HG02623 (cell line): ENCODE measurements around the gene PACSIN2.

Source experiments
- ATAC-seq: cut with Tn5 transposase; IDR thresholded peaks from one replicate; pipeline ENCODE4 v1.9.1; 2021; ENCODE audit warnings: moderate library complexity; ENCODE audit not compliant: unreplicated experiment

Gene PACSIN2

GRCh38 chr22:42868751-42869251, 146.1 kb downstream of the PACSIN2 start:
- no peak for ATAC-seq

GRCh38 chr22:42866100-42866499, 148.8 kb downstream of the PACSIN2 start:
- ATAC-seq: no peak

GRCh38 chr22:42865536-42865935, 149.4 kb downstream of the PACSIN2 start:
- ATAC-seq: no peak

GRCh38 chr22:42863349-42863961, 151.5 kb downstream of the PACSIN2 start:
- no peak for ATAC-seq

- ATAC-seq: no peak
Observed at GRCh38 chr22:42862045-42862734, 152.8 kb downstream of the PACSIN2 start.

- ATAC-seq: no peak
Observed at GRCh38 chr22:42860968-42861367, 154.0 kb downstream of the PACSIN2 start.

GRCh38 chr22:42857845-42858481, 157.0 kb downstream of the PACSIN2 start:
- no peak for ATAC-seq

GRCh38 chr22:42856865-42857704, 157.9 kb downstream of the PACSIN2 start, which contains the start of gene ARFGAP3:
Gene ARFGAP3, minus strand, starts transcription at chr22:42857273. Its CDS starts 91 bp downstream, at chr22:42857182.
- ATAC-seq: peak; percentile 72

- peak; percentile 20 for ATAC-seq
Observed at GRCh38 chr22:42856179-42856864, 158.6 kb downstream of the PACSIN2 start.

- no peak for ATAC-seq
Observed at GRCh38 chr22:42855721-42856120, 159.2 kb downstream of the PACSIN2 start.

GRCh38 chr22:42855211-42855610, 159.7 kb downstream of the PACSIN2 start:
- ATAC-seq: no peak

- no peak for ATAC-seq
Observed at GRCh38 chr22:42848941-42849550, 165.9 kb downstream of the PACSIN2 start.

GRCh38 chr22:42847110-42847509, 167.8 kb downstream of the PACSIN2 start:
- no peak for ATAC-seq

GRCh38 chr22:42844756-42845155, 170.2 kb downstream of the PACSIN2 start:
- no peak for ATAC-seq

GRCh38 chr22:42842658-42843370, 172.1 kb downstream of the PACSIN2 start:
- no peak for ATAC-seq

- ATAC-seq: no peak
Observed at GRCh38 chr22:42841444-42841843, 173.5 kb downstream of the PACSIN2 start.

GRCh38 chr22:42837556-42837955, 177.4 kb downstream of the PACSIN2 start:
- no peak for ATAC-seq

- ATAC-seq: no peak
Observed at GRCh38 chr22:42836026-42836425, 178.9 kb downstream of the PACSIN2 start.

GRCh38 chr22:42834177-42834949, 180.6 kb downstream of the PACSIN2 start:
- ATAC-seq: no peak
